ENCODE results near the gene ARL15.

Gene ARL15

DNA sequence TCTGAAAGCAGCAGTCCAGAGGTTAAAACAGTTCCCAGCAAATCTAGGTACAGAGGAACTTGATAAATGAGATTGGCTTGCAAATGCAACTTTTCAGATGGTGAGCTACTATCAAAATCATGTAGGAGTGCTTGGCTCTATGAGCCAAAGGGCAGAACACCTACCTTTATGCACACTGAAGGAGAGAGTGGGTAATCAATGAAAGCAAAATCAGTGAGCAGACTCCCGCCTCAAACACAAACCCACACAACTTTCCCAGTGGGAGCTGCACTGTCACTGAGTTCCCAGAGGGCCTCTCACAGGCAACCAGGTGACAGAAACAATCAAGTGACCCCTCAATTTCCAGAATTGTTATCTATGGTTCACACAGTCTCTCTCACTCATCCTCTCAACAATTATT is 8.5 kb downstream of the ARL15 start:
- H3K27ac ChIP-seq (ENCODE audit: low read depth in 2 of 2, low read length in 2 of 2) = no peak overlapping the region
- no peaks in the 10 kb centered on the region for H3K9me3 ChIP-seq (ENCODE audit: control insufficient read depth in 2 of 2, low read length in 2 of 2)
- H3K4me3 ChIP-seq (ENCODE audit: low read length in 2 of 2) = no peak overlapping the region
- H3K4me1 ChIP-seq (ENCODE audit: control insufficient read depth in 2 of 2, insufficient read depth in 2 of 2, low read length in 2 of 2) = peaks cover 9 to 12% of the 10 kb centered on the region in 2 donors
- H3K27me3 ChIP-seq (ENCODE audit: control insufficient read depth in 2 of 2, insufficient read depth in 2 of 2, low read length in 2 of 2) = no peaks in the 10 kb centered on the region
- no peaks in the 10 kb centered on the region for H3K36me3 ChIP-seq (ENCODE audit: control insufficient read depth in 2 of 2, insufficient read depth in 2 of 2, low read length in 2 of 2)
- no peak overlapping the region for H3K9ac ChIP-seq (ENCODE audit: low read depth in 1 of 2, low read length in 2 of 2)

- Histone ChIP-seq H3K27ac (ENCODE audit: low read depth in 2 of 2, low read length in 2 of 2) (no peak overlapping the region), H3K4me1 (ENCODE audit: control insufficient read depth in 2 of 2, insufficient read depth in 2 of 2, low read length in 2 of 2) (peaks cover 13% of the 10 kb centered on the region in 2 donors), H3K4me3 (ENCODE audit: low read length in 2 of 2) (no peak overlapping the region), H3K9ac (ENCODE audit: low read depth in 1 of 2, low read length in 2 of 2) (no peak overlapping the region), H3K9me3 (ENCODE audit: control insufficient read depth in 2 of 2, low read length in 2 of 2) (no peaks in the 10 kb centered on the region), H3K36me3 (ENCODE audit: control insufficient read depth in 2 of 2, insufficient read depth in 2 of 2, low read length in 2 of 2) (no peaks in the 10 kb centered on the region), H3K27me3 (ENCODE audit: control insufficient read depth in 2 of 2, insufficient read depth in 2 of 2, low read length in 2 of 2) (no peaks in the 10 kb centered on the region)
These were observed 9.2 kb downstream of the ARL15 start for GRCh38 chr5:54301220-54301619.

DNA sequence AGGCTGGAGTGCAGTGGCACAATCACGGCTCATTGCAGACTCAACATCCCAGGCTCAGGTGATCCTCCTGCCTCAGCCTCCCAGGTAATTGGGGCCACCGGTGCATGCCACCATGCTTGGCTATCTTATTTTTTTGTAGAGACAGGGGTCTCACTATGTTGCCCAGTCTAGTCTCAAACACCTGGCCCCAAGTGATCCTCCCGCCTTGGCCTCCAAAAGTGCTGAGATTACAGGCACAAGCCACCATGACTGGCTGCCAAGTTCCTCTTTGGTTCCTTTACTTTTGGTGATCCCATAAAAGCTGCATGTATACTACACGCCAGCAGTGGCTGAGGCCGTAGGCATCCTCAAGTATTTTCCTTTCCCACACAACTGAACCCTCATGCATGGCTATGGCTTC is 11.4 kb downstream of the ARL15 start:
- no peaks in the 10 kb centered on the region for H3K36me3 ChIP-seq (ENCODE audit: control insufficient read depth in 2 of 2, insufficient read depth in 2 of 2, low read length in 2 of 2)
- H3K9me3 ChIP-seq (ENCODE audit: control insufficient read depth in 2 of 2, low read length in 2 of 2) = no peaks in the 10 kb centered on the region
- no peak overlapping the region for H3K4me3 ChIP-seq (ENCODE audit: low read length in 2 of 2)
- peaks cover 17 to 29% of the 10 kb centered on the region in 2 donors for H3K4me1 ChIP-seq (ENCODE audit: control insufficient read depth in 2 of 2, insufficient read depth in 2 of 2, low read length in 2 of 2)
- H3K9ac ChIP-seq (ENCODE audit: low read depth in 1 of 2, low read length in 2 of 2) = no peak overlapping the region
- no peaks in the 10 kb centered on the region for H3K27me3 ChIP-seq (ENCODE audit: control insufficient read depth in 2 of 2, insufficient read depth in 2 of 2, low read length in 2 of 2)
- no peak overlapping the region for H3K27ac ChIP-seq (ENCODE audit: low read depth in 2 of 2, low read length in 2 of 2)

DNA sequence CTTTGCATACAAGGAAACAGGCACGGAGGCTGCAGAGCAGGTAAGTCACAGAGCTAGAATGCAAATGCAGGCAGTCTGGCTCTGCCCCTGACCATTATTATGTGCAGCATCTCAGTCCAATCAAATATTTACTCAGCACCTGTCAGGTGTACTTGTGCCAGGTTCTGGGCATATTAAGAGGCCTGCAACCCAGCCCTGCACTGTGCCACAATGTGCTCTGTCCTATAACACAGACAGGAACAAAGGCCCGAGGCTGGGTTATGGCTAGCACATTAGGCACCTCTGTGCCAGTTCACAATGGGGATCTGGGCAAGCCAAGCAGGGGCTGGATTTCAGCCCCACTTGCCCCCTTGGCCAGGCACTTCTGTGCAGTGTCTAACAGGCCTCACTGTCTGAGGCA is 14.0 kb downstream of the ARL15 start:
- H3K4me1 ChIP-seq (ENCODE audit: control insufficient read depth in 2 of 2, insufficient read depth in 2 of 2, low read length in 2 of 2) = peaks cover 17 to 29% of the 10 kb centered on the region in 2 donors
- peak overlapping the region in 1 of 2 donors; percentile 13 for H3K9ac ChIP-seq (ENCODE audit: low read depth in 1 of 2, low read length in 2 of 2)
- H3K4me3 ChIP-seq (ENCODE audit: low read length in 2 of 2) = peak overlapping the region; percentile 1 to 53
- no peaks in the 10 kb centered on the region for H3K36me3 ChIP-seq (ENCODE audit: control insufficient read depth in 2 of 2, insufficient read depth in 2 of 2, low read length in 2 of 2)
- H3K27me3 ChIP-seq (ENCODE audit: control insufficient read depth in 2 of 2, insufficient read depth in 2 of 2, low read length in 2 of 2) = no peaks in the 10 kb centered on the region
- no peaks in the 10 kb centered on the region for H3K9me3 ChIP-seq (ENCODE audit: control insufficient read depth in 2 of 2, low read length in 2 of 2)
- peak overlapping the region; percentile 50 to 58 for H3K27ac ChIP-seq (ENCODE audit: low read depth in 2 of 2, low read length in 2 of 2)

DNA sequence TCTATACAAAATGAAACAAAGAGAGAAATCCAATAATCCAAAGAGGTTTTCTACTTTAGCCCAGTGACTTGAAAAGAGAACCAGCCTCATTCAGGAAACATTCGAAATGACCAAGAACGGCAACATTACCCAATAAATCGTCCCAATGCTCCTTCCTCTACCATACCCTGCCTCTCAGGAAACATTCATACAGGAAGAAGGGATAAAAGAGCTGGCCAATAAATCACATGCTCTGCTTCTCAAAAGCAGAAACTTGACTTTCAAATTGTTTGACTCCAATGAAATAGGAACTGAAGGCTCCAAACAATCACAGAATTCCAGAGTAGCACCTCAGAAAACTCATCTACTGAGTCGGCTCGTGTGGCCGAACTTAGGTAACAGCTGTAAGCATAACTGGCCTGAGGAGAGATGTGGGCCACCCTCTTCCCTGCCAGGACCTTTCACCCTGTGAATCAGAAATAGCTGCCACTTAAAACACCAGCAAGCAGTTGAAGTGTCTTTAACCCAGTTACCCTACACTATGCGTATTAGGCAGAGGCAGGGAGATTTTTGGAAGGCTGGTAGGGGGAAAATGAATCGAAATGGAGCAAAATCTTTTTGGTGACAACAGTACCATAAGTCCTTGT is 14.6 kb downstream of the ARL15 start:
- no peaks in the 10 kb centered on the region for H3K36me3 ChIP-seq (ENCODE audit: control insufficient read depth in 2 of 2, insufficient read depth in 2 of 2, low read length in 2 of 2)
- H3K27ac ChIP-seq (ENCODE audit: low read depth in 2 of 2, low read length in 2 of 2) = peak overlapping the region; percentile 18 to 50
- H3K9ac ChIP-seq (ENCODE audit: low read depth in 1 of 2, low read length in 2 of 2) = peak overlapping the region in 1 of 2 donors; percentile 13

GRCh38 chr5:54294097-54294667 is 16.2 kb downstream of the ARL15 start:
- H3K4me3 ChIP-seq (ENCODE audit: low read length in 2 of 2) = no peak overlapping the region
- no peaks in the 10 kb centered on the region for H3K36me3 ChIP-seq (ENCODE audit: control insufficient read depth in 2 of 2, insufficient read depth in 2 of 2, low read length in 2 of 2)
- peaks cover 22 to 37% of the 10 kb centered on the region in 2 donors for H3K4me1 ChIP-seq (ENCODE audit: control insufficient read depth in 2 of 2, insufficient read depth in 2 of 2, low read length in 2 of 2)
- no peak overlapping the region for H3K9ac ChIP-seq (ENCODE audit: low read depth in 1 of 2, low read length in 2 of 2)
- no peaks in the 10 kb centered on the region for H3K9me3 ChIP-seq (ENCODE audit: control insufficient read depth in 2 of 2, low read length in 2 of 2)
- H3K27ac ChIP-seq (ENCODE audit: low read depth in 2 of 2, low read length in 2 of 2) = no peak overlapping the region
- H3K27me3 ChIP-seq (ENCODE audit: control insufficient read depth in 2 of 2, insufficient read depth in 2 of 2, low read length in 2 of 2) = no peaks in the 10 kb centered on the region

More for the DNA sequence above, 14.6 kb downstream of the ARL15 start:
- H3K4me1 ChIP-seq (ENCODE audit: control insufficient read depth in 2 of 2, insufficient read depth in 2 of 2, low read length in 2 of 2) = peaks cover 17 to 29% of the 10 kb centered on the region in 2 donors
- no peaks in the 10 kb centered on the region for H3K9me3 ChIP-seq (ENCODE audit: control insufficient read depth in 2 of 2, low read length in 2 of 2)
- peak overlapping the region; percentile 1 to 53 for H3K4me3 ChIP-seq (ENCODE audit: low read length in 2 of 2)
- H3K27me3 ChIP-seq (ENCODE audit: control insufficient read depth in 2 of 2, insufficient read depth in 2 of 2, low read length in 2 of 2) = no peaks in the 10 kb centered on the region

DNA sequence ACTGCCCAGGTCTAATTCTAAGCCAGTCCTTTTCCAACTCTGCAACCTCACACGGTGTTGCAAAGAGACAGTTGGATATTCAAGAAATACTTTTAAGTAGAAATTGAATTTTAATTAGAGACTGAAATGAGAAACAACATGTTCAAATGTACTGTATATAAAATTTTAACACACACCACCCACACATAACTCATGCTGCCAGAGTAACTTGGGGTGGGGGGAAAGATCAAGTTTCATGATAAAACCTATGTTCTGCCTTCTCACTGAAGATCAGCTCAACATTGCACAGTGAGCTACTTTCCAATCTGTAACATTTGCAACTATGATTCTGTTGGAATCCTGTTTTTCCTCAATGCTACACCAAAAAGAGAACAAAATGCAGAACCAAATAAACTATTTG is 17.5 kb downstream of the ARL15 start:
- H3K27me3 ChIP-seq (ENCODE audit: control insufficient read depth in 2 of 2, insufficient read depth in 2 of 2, low read length in 2 of 2) = no peaks in the 10 kb centered on the region
- peaks cover 24 to 45% of the 10 kb centered on the region in 2 donors for H3K4me1 ChIP-seq (ENCODE audit: control insufficient read depth in 2 of 2, insufficient read depth in 2 of 2, low read length in 2 of 2)
- no peak overlapping the region for H3K9ac ChIP-seq (ENCODE audit: low read depth in 1 of 2, low read length in 2 of 2)
- no peak overlapping the region for H3K27ac ChIP-seq (ENCODE audit: low read depth in 2 of 2, low read length in 2 of 2)
- no peaks in the 10 kb centered on the region for H3K9me3 ChIP-seq (ENCODE audit: control insufficient read depth in 2 of 2, low read length in 2 of 2)
- no peak overlapping the region for H3K4me3 ChIP-seq (ENCODE audit: low read length in 2 of 2)
- H3K36me3 ChIP-seq (ENCODE audit: control insufficient read depth in 2 of 2, insufficient read depth in 2 of 2, low read length in 2 of 2) = no peaks in the 10 kb centered on the region

DNA sequence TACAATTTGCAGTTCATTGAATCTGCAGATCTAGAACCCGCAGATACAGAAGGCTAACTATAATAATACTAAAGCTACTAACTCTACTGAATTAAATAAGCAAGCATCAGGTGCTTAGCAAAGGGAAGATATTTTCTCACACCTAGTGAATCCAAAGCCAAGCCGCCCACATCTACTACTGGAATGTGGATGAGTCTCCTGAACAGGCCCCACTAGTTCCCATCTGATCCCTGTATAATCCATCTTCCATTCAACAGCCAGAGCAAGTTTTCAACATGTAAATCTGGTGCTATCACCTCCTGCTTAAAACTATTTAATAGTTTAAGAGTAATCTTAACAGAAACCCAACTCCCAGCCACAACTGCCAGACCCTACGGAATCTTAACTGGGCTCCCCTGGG is 18.9 kb downstream of the ARL15 start:
- H3K27ac ChIP-seq (ENCODE audit: low read depth in 2 of 2, low read length in 2 of 2) = no peak overlapping the region

DNA sequence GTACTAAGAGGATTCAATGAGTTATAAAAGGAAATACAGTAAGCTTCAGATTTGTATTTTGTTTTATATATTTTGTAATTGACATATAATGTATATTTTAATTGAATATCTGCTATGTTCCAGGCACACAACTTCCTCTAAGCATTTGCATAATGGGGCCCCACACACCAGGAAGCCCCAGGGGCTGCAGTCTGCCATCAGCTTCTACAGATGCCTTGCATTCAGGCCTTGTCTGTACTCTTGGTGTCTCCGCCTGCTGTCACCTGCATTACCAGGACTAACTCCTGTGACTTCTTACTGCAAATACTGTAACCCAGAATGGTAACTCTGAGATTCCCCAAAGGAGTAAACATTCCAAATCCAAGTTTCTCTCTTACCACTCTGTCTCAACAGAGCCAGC is 20.6 kb downstream of the ARL15 start:
- Histone ChIP-seq H3K27me3 (ENCODE audit: control insufficient read depth in 2 of 2, insufficient read depth in 2 of 2, low read length in 2 of 2) (no peaks in the 10 kb centered on the region), H3K9ac (ENCODE audit: low read depth in 1 of 2, low read length in 2 of 2) (no peak overlapping the region), H3K36me3 (ENCODE audit: control insufficient read depth in 2 of 2, insufficient read depth in 2 of 2, low read length in 2 of 2) (no peaks in the 10 kb centered on the region), H3K27ac (ENCODE audit: low read depth in 2 of 2, low read length in 2 of 2) (no peak overlapping the region), H3K4me3 (ENCODE audit: low read length in 2 of 2) (no peak overlapping the region), H3K4me1 (ENCODE audit: control insufficient read depth in 2 of 2, insufficient read depth in 2 of 2, low read length in 2 of 2) (peaks cover 7 to 20% of the 10 kb centered on the region in 2 donors), H3K9me3 (ENCODE audit: control insufficient read depth in 2 of 2, low read length in 2 of 2) (no peaks in the 10 kb centered on the region)

More for the DNA sequence above, 18.9 kb downstream of the ARL15 start:
- Histone ChIP-seq H3K4me1 (ENCODE audit: control insufficient read depth in 2 of 2, insufficient read depth in 2 of 2, low read length in 2 of 2) (peaks cover 14 to 35% of the 10 kb centered on the region in 2 donors), H3K9me3 (ENCODE audit: control insufficient read depth in 2 of 2, low read length in 2 of 2) (no peaks in the 10 kb centered on the region), H3K9ac (ENCODE audit: low read depth in 1 of 2, low read length in 2 of 2) (no peak overlapping the region), H3K4me3 (ENCODE audit: low read length in 2 of 2) (no peak overlapping the region), H3K27me3 (ENCODE audit: control insufficient read depth in 2 of 2, insufficient read depth in 2 of 2, low read length in 2 of 2) (no peaks in the 10 kb centered on the region), H3K36me3 (ENCODE audit: control insufficient read depth in 2 of 2, insufficient read depth in 2 of 2, low read length in 2 of 2) (no peaks in the 10 kb centered on the region)

DNA sequence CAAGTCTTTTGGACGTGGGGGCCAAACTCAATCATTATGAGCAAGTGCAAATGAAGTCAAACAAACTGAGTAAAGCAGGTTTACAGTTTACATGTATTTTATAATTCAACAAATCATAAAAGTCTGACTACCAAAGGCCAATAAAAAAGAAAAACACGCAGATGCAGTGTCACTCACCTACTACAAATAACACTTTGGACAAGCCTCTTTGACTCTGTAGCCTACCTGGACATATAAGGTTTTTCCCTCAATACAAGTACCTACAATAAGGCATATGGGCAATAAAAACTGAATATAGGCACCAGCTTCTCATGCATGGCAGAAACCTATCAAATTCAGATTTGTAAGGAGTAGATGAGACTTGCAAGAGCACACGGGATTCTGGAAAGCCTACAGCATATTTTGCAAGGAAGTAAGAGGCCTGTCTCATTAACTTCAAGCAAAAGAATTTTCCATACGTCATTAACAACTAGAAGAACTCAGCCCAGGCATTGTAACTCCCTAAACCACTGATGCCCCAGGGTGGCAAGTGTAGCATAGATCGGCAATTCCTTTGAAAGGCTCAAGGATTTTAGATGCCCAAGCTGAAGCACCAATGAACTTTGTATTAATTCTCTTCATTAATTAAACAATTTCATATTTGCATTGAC is 21.7 kb downstream of the ARL15 start:
- no peaks in the 10 kb centered on the region for H3K36me3 ChIP-seq (ENCODE audit: control insufficient read depth in 2 of 2, insufficient read depth in 2 of 2, low read length in 2 of 2)
- H3K27ac ChIP-seq (ENCODE audit: low read depth in 2 of 2, low read length in 2 of 2) = peak overlapping the region in 1 of 2 donors; percentile 67
- no peak overlapping the region for H3K9ac ChIP-seq (ENCODE audit: low read depth in 1 of 2, low read length in 2 of 2)
- no peaks in the 10 kb centered on the region for H3K9me3 ChIP-seq (ENCODE audit: control insufficient read depth in 2 of 2, low read length in 2 of 2)
- H3K27me3 ChIP-seq (ENCODE audit: control insufficient read depth in 2 of 2, insufficient read depth in 2 of 2, low read length in 2 of 2) = no peaks in the 10 kb centered on the region
- peaks cover 9 to 17% of the 10 kb centered on the region in 2 donors for H3K4me1 ChIP-seq (ENCODE audit: control insufficient read depth in 2 of 2, insufficient read depth in 2 of 2, low read length in 2 of 2)
- no peak overlapping the region for H3K4me3 ChIP-seq (ENCODE audit: low read length in 2 of 2)
